Activated naive CD4-positive, alpha-beta T cell treated with anti-CD3 and anti-CD28 coated beads for 36 hours (primary cell): Measurements from ENCODE around the gene DCTD. TPM values are rescaled to one million over a fixed set of nuclear protein-coding genes. Genes with fewer than 3 reads are reported as not detected.

Source experiments
- CTCF ChIA-PET: fragments of 350-600 bp; sonication (Branson Sonifier 250); formaldehyde crosslinking; loops from one replicate; lab custom pipeline; 2021; ENCODE audit warnings: antibody characterized with exemption; lab: Charles Lee
- DNase-seq: peaks from one replicate; pipeline ENCODE4 v3.0.0-alpha.2; 2020
- H3K27ac Mint-ChIP-seq: one replicate; pipeline ENCODE4 v1.8.0; 2021; ENCODE audit warnings: mild to moderate bottlenecking, mixed read lengths
- H3K27me3 Mint-ChIP-seq: one replicate; pipeline ENCODE4 v1.8.0; 2021; ENCODE audit warnings: low read depth, mixed read lengths
- H3K36me3 Mint-ChIP-seq: one replicate; pipeline ENCODE4 v1.8.0; 2021; ENCODE audit warnings: low read depth, mixed read lengths
- H3K4me1 Mint-ChIP-seq: one replicate; pipeline ENCODE4 v1.8.0; 2021; ENCODE audit warnings: low read depth, mixed read lengths
- H3K4me3 Mint-ChIP-seq: one replicate; pipeline ENCODE4 v1.8.0; 2021; ENCODE audit warnings: mild to moderate bottlenecking, moderate library complexity, mixed read lengths
- H3K9me3 Mint-ChIP-seq: one replicate; pipeline ENCODE4 v1.8.0; 2021; ENCODE audit warnings: mixed read lengths
- intact Hi-C: fragments of 100-400 bp; cut with micrococcal nuclease; formaldehyde crosslinking; loops from one replicate; pipeline ENCODE4 v1.15.1; 2023
- total RNA-seq, 2 experiments: library from RNA; stranded (reverse); gene quantifications; one replicate each; pipeline ENCODE4 v1.2.3, GENCODE V29; 2021

DCTD gene
- total RNA-seq, 2 experiments from 2014 or later: 137 to 152 TPM

DNA sequence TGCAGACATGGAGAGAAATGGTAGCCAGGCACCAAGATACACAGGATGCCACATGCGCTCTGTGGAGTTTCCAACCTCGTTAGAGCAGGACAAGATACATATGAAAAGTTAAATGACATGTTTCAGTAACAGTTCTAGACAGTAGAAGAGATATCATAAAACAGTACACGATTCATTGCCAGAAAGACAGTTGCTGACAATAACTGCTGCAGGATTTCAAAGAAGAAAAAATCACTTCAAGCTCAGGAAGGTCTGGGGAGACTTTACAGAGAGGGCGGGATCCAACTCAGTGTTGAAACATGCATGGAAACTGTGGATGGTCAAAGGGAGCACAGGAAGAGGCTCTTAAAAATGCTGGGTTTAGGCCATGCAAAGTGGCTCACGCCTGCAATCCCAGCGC, 31.0 kb downstream of the DCTD start:
- no peak for DNase-seq
- peaks cover 22% of the 10 kb centered on the region for H3K9me3 Mint-ChIP-seq
- H3K4me1 Mint-ChIP-seq: no peaks in the 10 kb centered on the region
- no peaks in the 10 kb centered on the region for H3K27me3 Mint-ChIP-seq
- CTCF ChIA-PET: no interaction called here
- no peak overlapping the region for H3K4me3 Mint-ChIP-seq
- no peak overlapping the region for H3K27ac Mint-ChIP-seq
- intact Hi-C loops: no loop called here
- peaks cover 86% of the 10 kb centered on the region for H3K36me3 Mint-ChIP-seq

DNA sequence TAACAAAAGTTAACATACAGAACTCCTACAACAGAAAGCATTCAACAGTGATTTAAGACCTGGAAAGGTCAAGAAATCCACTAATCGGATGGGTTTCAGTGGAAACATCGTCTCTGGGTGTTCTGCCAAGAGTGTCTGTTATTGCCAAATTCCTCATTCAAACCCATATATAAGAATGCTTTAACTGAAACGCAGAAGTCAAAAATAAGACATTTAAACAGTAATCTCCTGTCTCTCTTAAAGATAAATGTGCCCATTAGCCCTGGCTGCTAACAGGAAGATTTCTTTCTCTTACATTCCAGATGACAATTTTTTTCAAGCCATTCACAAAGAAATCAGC, 31.5 kb downstream of the DCTD start:
- no peak for DNase-seq
- intact Hi-C loops: no loop called here
- H3K4me3 Mint-ChIP-seq: no peak overlapping the region
- peaks cover 83% of the 10 kb centered on the region for H3K36me3 Mint-ChIP-seq
- peaks cover 22% of the 10 kb centered on the region for H3K9me3 Mint-ChIP-seq
- CTCF ChIA-PET: no interaction called here
- H3K27me3 Mint-ChIP-seq: no peaks in the 10 kb centered on the region
- no peaks in the 10 kb centered on the region for H3K4me1 Mint-ChIP-seq
- H3K27ac Mint-ChIP-seq: no peak overlapping the region

DNA sequence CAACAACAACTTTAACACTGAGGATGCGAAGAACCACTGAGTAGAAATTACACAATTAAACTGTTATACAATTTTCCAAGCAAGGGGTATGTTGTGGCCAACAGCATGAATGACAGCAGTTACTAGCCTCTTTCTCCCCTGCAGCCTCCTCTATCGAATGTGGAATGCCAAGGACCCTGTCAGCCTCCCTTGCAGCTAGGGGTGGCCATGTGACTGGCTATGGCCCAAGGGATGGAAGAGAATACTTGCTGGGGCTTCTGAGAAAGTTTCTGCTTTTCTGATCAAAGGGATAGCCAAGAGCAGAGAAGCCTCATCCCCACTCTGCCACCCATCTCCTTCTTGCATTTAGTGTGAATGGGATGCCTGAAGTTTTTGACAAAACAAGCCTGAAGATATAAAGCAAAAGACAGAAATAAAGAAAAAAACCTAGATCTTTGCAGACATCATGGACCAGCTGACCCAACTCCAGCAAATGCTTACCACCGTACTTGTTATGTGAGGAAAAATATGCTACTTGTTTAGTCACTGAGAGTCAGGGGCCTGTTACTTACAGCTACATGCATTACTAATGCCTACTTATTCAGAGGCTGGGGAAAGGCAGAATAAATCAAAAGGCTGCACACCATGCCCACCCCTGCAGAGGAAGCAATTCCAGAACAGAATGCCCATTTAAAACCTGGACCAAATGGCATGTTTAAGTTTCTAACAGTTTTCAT, 32.0 kb downstream of the DCTD start:
- CTCF ChIA-PET: no interaction called here
- DNase-seq: no peak
- Mint-ChIP-seq H3K9me3 (peaks cover 22% of the 10 kb centered on the region), H3K36me3 (peaks cover 80% of the 10 kb centered on the region), H3K4me1 (no peaks in the 10 kb centered on the region), H3K4me3 (no peak overlapping the region), H3K27me3 (no peaks in the 10 kb centered on the region), H3K27ac (no peak overlapping the region)
- intact Hi-C loops: no loop called here

DNA sequence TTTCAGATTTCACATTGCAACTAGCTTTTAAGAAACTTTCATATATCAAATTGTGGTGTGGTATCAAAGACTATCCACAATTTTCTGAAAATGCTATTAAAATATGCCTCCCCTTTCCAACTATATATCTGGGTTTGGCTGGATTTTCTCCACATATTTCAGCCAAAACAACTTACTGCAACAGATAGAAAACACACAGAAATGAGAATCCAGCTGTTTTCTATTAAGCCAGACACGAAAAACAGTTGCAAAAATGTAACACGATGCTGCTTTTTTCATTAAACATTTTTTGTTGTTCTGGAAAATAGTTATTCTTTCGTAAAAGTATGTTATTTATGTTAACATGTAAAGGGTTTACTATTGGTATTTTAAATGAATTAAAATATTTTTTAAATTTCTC, 33.1 kb downstream of the DCTD start:
- DNase-seq: no peak
- Mint-ChIP-seq H3K27me3 (no peaks in the 10 kb centered on the region), H3K4me3 (no peak overlapping the region), H3K27ac (no peak overlapping the region), H3K4me1 (no peaks in the 10 kb centered on the region), H3K9me3 (peaks cover 22% of the 10 kb centered on the region), H3K36me3 (peaks cover 75% of the 10 kb centered on the region)
- intact Hi-C loops: no loop called here
- CTCF ChIA-PET: interaction anchor here (0.5 kb wide), 1 partner anchor 166 kb away, joined by 4 read pairs; no protein-coding TSS in a partner anchor

DNA sequence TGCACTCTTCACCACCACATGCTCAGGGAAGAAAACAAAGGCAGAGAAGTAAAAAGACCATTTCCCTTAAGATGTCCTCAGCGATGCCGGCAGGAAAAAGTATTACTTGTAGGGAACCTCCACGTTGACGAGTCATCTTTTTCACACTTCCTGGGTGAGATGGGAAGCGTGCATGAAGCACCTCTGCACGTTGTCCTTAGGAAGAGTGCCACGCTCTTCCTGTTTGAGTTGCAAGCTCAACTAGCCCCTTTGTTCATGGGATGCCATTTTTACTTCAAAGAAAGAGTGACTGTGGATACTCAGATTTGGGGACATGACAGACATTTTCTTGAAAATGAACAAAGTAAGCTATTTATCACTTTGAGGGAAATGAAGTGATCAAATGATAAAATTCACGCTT, 33.8 kb downstream of the DCTD start:
- intact Hi-C loops: no loop called here
- CTCF ChIA-PET: interaction anchor here (0.5 kb wide), 1 partner anchor 167 kb away, joined by 4 read pairs; no protein-coding TSS in a partner anchor
- Mint-ChIP-seq H3K27me3 (no peaks in the 10 kb centered on the region), H3K4me3 (no peak overlapping the region), H3K4me1 (no peaks in the 10 kb centered on the region), H3K36me3 (peaks cover 69% of the 10 kb centered on the region), H3K27ac (no peak overlapping the region), H3K9me3 (peaks cover 22% of the 10 kb centered on the region)
- no peak for DNase-seq

DNA sequence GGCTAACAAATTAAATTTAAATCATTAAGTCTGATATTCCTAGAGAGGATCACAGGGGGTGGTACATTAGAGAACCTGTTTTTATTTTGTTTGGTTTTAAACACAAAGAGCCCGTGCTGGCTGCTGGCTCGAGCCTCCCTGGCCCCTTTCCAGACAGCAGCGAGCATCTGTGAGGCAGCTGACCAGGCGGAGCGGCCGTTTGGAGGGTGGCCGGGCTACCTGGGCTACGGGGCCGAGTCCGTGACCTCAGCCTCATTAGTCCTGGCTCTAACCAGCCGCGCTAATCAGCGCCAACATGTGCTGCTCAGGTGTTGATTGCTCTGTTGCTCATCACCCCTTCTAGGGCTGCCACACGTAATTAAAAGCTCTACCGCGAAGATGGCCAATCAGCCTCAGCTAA, 35.3 kb downstream of the DCTD start:
- Mint-ChIP-seq H3K27ac (no peak overlapping the region), H3K4me3 (no peak overlapping the region), H3K4me1 (no peaks in the 10 kb centered on the region), H3K9me3 (peaks cover 18% of the 10 kb centered on the region), H3K36me3 (peaks cover 64% of the 10 kb centered on the region), H3K27me3 (no peaks in the 10 kb centered on the region)
- intact Hi-C loops: no loop called here
- no peak for DNase-seq
- CTCF ChIA-PET: interaction anchor here (0.8 kb wide), 1 partner anchor 30 kb away, joined by 3 read pairs; no protein-coding TSS in a partner anchor

DNA sequence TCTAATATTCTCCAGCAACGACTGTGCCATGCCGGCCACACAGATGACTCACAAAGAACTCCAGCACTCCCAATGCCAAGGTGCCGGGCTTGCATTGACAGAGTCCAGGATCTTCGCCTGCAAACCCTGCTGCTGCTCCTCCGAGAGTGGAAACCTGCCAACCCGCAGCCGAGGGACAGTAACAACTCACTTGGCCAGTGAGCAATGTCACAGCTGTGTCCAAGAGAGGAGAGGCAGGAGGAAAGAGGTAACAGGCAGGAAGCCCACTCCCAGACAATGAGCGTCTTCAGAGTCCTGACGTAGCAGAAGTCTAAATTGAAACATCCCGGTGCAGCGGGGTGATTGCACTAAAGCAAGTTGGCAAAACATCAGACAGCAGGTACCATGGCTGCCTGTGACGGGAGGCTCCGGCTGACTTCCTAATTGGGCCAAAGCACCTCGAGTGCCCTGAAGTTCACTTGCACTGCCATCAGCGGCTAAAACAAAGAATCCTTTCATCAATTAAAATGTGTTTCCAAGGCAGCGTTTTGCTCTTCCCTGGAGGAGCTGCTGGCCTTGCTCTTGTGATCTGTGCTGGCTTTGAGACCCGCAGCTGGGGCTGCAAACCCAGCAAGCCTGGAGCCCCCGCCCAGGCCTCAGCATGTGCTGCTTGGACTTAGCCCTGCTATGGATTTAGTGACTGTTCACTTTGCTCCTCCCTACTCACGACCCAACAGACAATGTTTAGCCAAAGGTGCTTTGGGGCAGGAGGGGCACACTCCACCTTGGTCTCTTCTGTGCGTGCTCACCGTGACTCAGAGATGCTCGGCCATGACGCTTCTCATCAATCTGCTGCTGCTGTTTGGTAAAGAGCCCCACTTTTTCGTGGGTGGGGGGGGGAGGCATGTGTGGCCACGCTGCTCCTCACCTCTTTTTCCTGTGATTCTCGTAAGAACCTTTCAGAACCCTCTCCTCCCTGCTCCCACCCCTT, 36.5 kb downstream of the DCTD start:
- H3K9me3 Mint-ChIP-seq: peaks cover 8% of the 10 kb centered on the region
- no peak overlapping the region for H3K4me3 Mint-ChIP-seq
- peaks cover 58% of the 10 kb centered on the region for H3K36me3 Mint-ChIP-seq
- intact Hi-C loops: no loop called here
- no peak overlapping the region for H3K27ac Mint-ChIP-seq
- H3K4me1 Mint-ChIP-seq: no peaks in the 10 kb centered on the region
- H3K27me3 Mint-ChIP-seq: no peaks in the 10 kb centered on the region
- DNase-seq: no peak
- CTCF ChIA-PET: no interaction called here

DNA sequence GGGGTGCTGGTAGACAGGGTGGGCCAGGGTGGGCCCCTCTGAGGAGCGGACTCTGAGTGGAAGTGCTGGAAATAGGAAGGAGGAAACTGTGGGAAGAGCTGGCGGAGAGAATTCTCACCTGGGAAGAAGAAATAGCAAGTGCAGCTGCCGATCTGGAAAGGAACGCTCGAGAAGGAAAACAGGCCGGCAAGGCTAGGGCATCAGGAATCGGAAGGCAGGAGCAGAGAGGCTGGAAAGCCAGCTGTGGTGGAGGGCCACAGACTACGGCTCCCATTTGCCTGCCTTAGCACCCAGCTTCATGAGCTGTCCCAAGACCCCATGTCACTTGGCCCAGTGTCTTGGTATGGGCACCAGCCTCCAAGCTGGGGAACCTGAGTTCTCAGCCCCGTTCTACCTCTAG, 37.3 kb downstream of the DCTD start:
- no peak overlapping the region for H3K27ac Mint-ChIP-seq
- no peaks in the 10 kb centered on the region for H3K27me3 Mint-ChIP-seq
- intact Hi-C loops: no loop called here

DNA sequence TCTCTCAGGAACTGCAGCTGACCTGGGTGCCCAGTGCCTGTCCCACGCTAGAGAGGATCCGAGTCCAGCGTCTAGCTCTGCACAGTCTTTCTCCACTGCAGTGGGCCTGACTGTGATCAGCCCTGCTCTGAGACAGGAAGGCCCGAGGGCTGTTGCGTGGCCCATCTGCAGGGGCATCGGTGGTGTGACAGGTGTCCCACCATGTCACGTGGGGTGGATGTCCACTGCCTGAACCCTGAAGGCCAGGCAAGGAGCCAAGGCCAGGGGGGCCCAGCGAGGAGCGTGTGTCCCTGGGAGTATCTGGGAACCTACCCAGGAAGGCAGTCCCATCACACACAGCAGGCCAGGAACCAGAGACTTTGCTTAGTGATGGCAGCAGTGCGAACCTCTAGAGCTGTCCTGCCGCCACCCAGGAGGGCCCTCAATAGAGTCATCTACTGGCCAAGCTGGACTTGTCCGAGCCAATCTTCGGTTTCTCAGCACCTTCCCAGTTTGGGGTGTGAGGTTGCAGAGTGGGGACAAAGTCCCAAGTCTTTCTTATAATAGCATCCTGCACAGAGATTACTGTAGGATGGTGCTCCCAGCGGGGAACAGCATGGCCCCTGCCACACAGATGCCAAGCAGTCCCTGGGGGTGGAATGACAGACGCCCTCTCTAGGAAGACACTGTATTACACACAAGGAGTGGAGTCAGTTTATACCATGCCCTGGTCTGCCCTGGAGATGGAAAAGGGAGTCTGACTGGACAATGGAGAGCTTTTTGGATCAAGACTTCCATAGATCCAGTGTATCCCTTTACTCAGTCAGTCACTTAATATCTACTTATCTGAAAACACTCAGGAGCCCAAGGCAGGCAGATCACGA, 38.3 kb downstream of the DCTD start:
- H3K27me3 Mint-ChIP-seq: no peaks in the 10 kb centered on the region
- H3K9me3 Mint-ChIP-seq: no peaks in the 10 kb centered on the region
- CTCF ChIA-PET: no interaction called here
- no peaks in the 10 kb centered on the region for H3K4me1 Mint-ChIP-seq
- no peak for DNase-seq
- no peak overlapping the region for H3K27ac Mint-ChIP-seq
- H3K4me3 Mint-ChIP-seq: no peak overlapping the region
- H3K36me3 Mint-ChIP-seq: peaks cover 48% of the 10 kb centered on the region
- intact Hi-C loops: no loop called here

More for the DNA sequence above, 37.3 kb downstream of the DCTD start:
- peaks cover 53% of the 10 kb centered on the region for H3K36me3 Mint-ChIP-seq
- CTCF ChIA-PET: no interaction called here
- DNase-seq: no peak
- H3K4me1 Mint-ChIP-seq: no peaks in the 10 kb centered on the region
- H3K4me3 Mint-ChIP-seq: no peak overlapping the region
- H3K9me3 Mint-ChIP-seq: peaks cover 4% of the 10 kb centered on the region

DNA sequence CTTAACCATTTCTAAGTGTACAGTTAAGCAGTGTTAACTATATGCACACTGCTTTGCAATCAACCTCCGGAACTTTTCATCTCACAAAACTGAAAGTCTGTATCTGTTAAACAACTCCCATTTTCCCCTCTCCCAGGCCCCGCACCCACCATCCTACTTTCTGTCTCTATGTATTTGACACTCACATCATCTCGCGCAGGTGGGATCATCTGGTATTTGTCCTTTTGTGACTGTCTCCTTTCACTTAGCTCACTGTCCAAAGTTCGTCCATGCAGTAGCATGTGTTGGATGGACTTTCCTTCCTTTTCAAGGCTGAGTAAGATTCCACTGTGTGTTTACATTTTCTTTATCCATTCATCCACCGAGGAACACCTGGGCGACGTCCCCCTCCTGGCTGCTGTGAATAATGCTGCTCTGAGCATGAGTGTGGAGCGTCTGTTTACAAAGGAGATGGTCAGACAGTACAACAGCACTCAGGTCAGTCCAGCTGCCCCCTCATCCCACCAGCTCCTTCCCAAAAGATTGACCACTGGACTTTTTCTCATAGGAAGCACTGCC, 39.8 kb downstream of the DCTD start:
- no peak for DNase-seq
- CTCF ChIA-PET: no interaction called here
- Mint-ChIP-seq H3K4me3 (no peak overlapping the region), H3K9me3 (no peaks in the 10 kb centered on the region), H3K4me1 (no peaks in the 10 kb centered on the region), H3K36me3 (peaks cover 39% of the 10 kb centered on the region), H3K27me3 (no peaks in the 10 kb centered on the region), H3K27ac (no peak overlapping the region)
- intact Hi-C loops: no loop called here

DNA sequence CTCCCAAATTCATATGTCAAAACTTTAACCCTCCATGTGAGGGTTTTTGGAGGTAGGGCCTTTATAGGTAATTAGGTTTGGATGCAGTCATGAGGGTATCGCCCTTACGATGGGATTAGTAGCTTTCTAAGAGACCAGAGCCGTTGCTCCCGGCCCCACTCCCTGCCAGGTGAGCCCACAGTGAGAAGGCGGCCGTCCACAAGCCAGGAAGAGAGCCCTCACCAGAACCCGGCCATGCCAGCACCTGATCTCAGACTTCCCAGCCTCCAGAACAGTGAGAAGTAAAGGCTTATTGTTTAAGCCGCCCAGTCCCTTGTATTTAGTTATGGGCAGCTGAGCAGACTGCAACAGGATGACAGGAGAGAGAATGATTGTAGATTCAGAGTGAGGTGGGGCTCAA, 40.8 kb downstream of the DCTD start:
- no peaks in the 10 kb centered on the region for H3K9me3 Mint-ChIP-seq

More for the DNA sequence above, 40.8 kb downstream of the DCTD start:
- no peak for DNase-seq
- Mint-ChIP-seq H3K27ac (no peak overlapping the region), H3K4me1 (no peaks in the 10 kb centered on the region), H3K4me3 (no peak overlapping the region), H3K36me3 (peaks cover 36% of the 10 kb centered on the region), H3K27me3 (no peaks in the 10 kb centered on the region)
- CTCF ChIA-PET: no interaction called here
- intact Hi-C loops: no loop called here
